ENCODE measurements around the gene TMEM198. TPM values are rescaled to one million over a fixed set of nuclear protein-coding genes. Genes with fewer than 3 reads are reported as not detected.
A peak's percentile ranks its signal among the peaks of the same experiment; 100 is the strongest.

Gene TMEM198
- total and polyA plus RNA-seq, 2 experiments from 2014 or later: 8.0 to 10.4 TPM

DNA sequence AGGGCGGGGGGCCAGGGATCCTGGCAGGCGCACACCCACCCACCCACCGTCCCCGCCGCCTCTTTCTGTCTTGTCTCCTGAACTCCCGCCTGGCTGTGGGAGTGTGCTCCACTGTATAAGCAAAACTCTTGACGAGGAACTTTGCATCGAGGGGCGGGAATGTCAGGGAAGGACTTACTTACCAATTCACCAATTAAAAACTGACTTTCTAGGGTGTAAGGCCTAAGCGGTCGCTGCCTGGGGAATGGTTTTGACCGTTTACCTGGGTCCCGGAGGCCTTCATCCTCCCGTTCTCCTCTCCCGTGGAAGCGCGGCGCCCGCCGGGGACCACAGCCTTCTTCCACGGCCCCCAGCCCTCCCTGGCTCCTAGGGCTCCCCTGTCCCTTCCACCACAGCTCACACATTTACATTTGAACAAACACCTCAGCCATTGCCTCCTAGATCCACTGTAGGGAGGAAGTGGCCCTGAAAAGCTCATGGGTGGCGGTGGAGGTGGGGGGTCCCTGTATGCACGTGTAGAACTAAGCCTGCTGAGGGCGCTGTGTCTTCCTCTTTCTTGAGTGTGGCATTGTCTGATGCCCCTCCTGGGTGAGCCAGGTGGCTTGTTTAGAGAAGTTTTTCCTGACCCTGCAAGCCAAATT lies 20.7 kb upstream of the TMEM198 start:
- H4K20me1 ChIP-seq (ENCODE audit: insufficient read depth, poor library complexity, severe bottlenecking): no peaks in the 10 kb centered on the region
- H3K9me3 ChIP-seq (ENCODE audit: low read depth): no peaks in the 10 kb centered on the region
- peak overlapping the region; percentile 89 for H3K4me2 ChIP-seq
- 34% methylated on average over 18 of the region's 24 CpGs for WGBS (ENCODE audit: low lambda C conversion rate, missing lambda C conversion rate)
- peak; percentile 25 for TF ChIP-seq EZH2 (IDR thresholded peaks at IDR 0.05; ENCODE audit: borderline replicate concordance)
- TF ChIP-seq EZH2phosphoT487 (IDR thresholded peaks at IDR 0.05; ENCODE audit: low read depth, severe bottlenecking, unreplicated experiment): no peak
- H3K36me3 ChIP-seq (replicated peaks; ENCODE audit: insufficient read depth, low read depth): no peaks in the 10 kb centered on the region
- no peak overlapping the region for H2AFZ ChIP-seq
- no peak for DNase-seq (ENCODE audit: low spot score)
- H3K27ac ChIP-seq: no peak overlapping the region
- peaks cover 26% of the 10 kb centered on the region for H3K4me1 ChIP-seq (ENCODE audit: insufficient read depth)
- H3K27me3 ChIP-seq: peaks cover 61% of the 10 kb centered on the region
- peak overlapping the region; percentile 23 for H3K4me3 ChIP-seq
- H3K9me2 ChIP-seq (replicated peaks; ENCODE audit: insufficient read depth): no peaks in the 10 kb centered on the region
- no peaks in the 10 kb centered on the region for H3K79me2 ChIP-seq

DNA sequence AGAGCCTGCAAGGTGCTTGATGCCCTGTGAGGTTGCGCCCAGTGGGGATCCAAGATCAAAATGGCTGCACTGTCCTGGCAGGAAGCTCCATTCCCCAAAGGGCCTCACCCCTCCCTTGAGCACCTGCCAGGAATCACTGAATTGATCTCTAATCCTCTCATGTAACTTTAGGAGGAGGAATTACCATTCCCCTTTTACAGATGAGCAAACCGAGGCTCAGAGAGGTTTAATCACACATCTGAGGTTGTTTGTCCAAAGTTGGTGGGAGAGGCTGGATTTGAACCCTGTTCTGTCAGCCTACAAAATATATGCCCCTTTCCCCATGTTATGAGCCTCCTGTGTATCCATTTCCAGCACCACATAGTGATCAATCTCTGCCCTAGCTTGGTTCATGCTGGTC lies 19.0 kb upstream of the TMEM198 start:
- 100% methylated on average over 2 of the region's 2 CpGs for WGBS (ENCODE audit: low lambda C conversion rate, missing lambda C conversion rate)
- Histone ChIP-seq H3K27me3 (peaks cover 72% of the 10 kb centered on the region), H3K4me2 (no peak overlapping the region), H2AFZ (no peak overlapping the region), H3K4me1 (ENCODE audit: insufficient read depth) (peaks cover 26% of the 10 kb centered on the region), H3K27ac (no peak overlapping the region), H3K4me3 (no peak overlapping the region), H3K9me3 (ENCODE audit: low read depth) (no peaks in the 10 kb centered on the region), H4K20me1 (ENCODE audit: insufficient read depth, poor library complexity, severe bottlenecking) (no peaks in the 10 kb centered on the region), H3K36me3 (replicated peaks; ENCODE audit: insufficient read depth, low read depth) (no peaks in the 10 kb centered on the region), H3K9me2 (replicated peaks; ENCODE audit: insufficient read depth) (no peaks in the 10 kb centered on the region), H3K79me2 (no peaks in the 10 kb centered on the region)
- no peak for DNase-seq (ENCODE audit: low spot score)
- TF ChIP-seq, protein P1, sequence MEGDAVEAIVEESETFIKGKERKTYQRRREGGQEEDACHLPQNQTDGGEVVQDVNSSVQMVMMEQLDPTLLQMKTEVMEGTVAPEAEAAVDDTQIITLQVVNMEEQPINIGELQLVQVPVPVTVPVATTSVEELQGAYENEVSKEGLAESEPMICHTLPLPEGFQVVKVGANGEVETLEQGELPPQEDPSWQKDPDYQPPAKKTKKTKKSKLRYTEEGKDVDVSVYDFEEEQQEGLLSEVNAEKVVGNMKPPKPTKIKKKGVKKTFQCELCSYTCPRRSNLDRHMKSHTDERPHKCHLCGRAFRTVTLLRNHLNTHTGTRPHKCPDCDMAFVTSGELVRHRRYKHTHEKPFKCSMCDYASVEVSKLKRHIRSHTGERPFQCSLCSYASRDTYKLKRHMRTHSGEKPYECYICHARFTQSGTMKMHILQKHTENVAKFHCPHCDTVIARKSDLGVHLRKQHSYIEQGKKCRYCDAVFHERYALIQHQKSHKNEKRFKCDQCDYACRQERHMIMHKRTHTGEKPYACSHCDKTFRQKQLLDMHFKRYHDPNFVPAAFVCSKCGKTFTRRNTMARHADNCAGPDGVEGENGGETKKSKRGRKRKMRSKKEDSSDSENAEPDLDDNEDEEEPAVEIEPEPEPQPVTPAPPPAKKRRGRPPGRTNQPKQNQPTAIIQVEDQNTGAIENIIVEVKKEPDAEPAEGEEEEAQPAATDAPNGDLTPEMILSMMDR (IDR thresholded peaks at IDR 0.05; ENCODE audit: poor library complexity): no peak
- TF ChIP-seq EZH2phosphoT487 (IDR thresholded peaks at IDR 0.05; ENCODE audit: low read depth, severe bottlenecking, unreplicated experiment) (no peak), EZH2 (IDR thresholded peaks at IDR 0.05; ENCODE audit: borderline replicate concordance) (no peak)

DNA sequence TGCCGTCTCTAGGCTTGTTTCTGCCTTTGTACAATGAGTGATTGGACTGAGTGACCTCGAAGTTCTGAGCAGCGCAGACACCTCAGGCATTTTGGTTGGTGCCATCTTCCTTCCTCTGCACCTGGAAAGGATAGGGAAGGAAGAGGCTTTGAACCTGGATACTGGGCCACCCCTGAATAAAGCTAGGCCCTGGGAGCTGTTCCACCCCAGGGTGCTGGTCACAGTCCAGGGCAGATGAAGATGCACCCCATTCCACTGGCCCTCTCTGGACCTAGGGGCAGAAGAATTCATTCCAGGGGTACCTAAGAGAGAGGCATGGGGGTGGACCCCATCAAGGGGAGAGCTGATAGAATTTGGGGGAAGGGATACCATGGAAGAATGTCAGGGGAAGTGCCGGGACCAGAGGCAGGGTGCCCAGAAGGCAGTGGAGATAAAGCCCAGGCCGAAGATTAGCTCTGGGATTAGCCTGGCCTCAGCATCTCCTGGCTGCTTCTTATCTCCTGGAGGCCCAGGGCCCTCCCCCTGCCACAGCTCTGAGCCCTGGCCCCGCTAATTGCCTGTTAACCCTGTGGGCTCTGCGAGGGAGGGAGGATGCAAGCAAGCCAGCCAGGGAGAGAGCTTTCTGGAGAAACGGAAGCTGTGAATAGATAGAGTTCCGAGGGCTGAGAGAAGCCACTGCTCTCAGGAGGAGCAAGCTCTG lies 18.1 kb upstream of the TMEM198 start:
- Histone ChIP-seq H3K36me3 (replicated peaks; ENCODE audit: insufficient read depth, low read depth) (no peaks in the 10 kb centered on the region), H3K4me2 (no peak overlapping the region), H3K4me1 (ENCODE audit: insufficient read depth) (peaks cover 26% of the 10 kb centered on the region), H3K79me2 (no peaks in the 10 kb centered on the region), H3K27ac (no peak overlapping the region), H3K9me2 (replicated peaks; ENCODE audit: insufficient read depth) (no peaks in the 10 kb centered on the region), H3K9me3 (ENCODE audit: low read depth) (no peaks in the 10 kb centered on the region), H2AFZ (no peak overlapping the region), H3K4me3 (no peak overlapping the region), H3K27me3 (peaks cover 66% of the 10 kb centered on the region), H4K20me1 (ENCODE audit: insufficient read depth, poor library complexity, severe bottlenecking) (no peaks in the 10 kb centered on the region)
- 28% methylated on average over 9 of the region's 9 CpGs for WGBS (ENCODE audit: low lambda C conversion rate, missing lambda C conversion rate)
- DNase-seq (ENCODE audit: low spot score): peak; percentile 64
- TF ChIP-seq, protein P1 (IDR thresholded peaks at IDR 0.05; ENCODE audit: poor library complexity): no peak
- TF ChIP-seq EZH2phosphoT487 (IDR thresholded peaks at IDR 0.05; ENCODE audit: low read depth, severe bottlenecking, unreplicated experiment): no peak
- TF ChIP-seq EZH2 (IDR thresholded peaks at IDR 0.05; ENCODE audit: borderline replicate concordance): no peak
